Amniotic stem cell (primary cell): ENCODE data around the gene GNS.

Experiments used
- DNase-seq: peaks from one replicate; lab custom pipeline; 2025; lab: John Stamatoyannopoulos, UW

The GNS gene

DNA sequence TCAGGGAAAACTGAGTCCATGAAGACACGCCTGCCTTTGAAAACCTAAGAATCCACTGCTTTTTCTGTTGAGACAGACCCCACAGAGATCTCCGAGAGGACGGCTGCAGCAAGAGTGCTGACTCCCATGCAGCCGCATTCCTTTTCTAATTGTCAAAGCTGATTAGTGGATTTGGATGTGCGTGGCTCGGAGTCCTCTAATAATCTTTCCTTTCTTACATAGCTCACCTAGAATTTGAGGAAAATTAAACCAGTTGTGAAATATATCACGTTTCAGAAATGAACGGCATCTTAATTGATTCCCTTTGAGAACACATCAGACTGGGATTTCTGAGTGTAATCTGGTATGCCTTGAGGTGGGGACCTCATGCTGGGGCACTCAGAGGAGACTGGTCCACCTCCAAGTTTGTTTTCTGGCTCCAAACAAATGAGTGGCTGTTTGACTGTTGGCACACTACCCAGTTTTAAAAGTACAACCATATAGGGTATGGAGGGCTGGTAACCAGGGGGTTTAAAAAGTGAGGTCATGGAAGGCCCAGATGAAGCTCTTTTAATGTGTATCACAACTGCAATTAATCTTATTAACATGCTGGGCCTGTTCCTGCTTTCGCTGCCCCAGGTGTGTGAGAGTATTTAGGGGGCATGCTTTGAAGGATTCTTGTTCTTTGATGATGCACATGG lies 85.6 kb downstream of the GNS start:
- DNase-seq, result no peak

- no peak for DNase-seq
Measured at GRCh38 chr12:64672925-64673409, 86.2 kb downstream of the GNS start.

- DNase-seq, result no peak
Measured at GRCh38 chr12:64671681-64672080, 87.5 kb downstream of the GNS start.

DNA sequence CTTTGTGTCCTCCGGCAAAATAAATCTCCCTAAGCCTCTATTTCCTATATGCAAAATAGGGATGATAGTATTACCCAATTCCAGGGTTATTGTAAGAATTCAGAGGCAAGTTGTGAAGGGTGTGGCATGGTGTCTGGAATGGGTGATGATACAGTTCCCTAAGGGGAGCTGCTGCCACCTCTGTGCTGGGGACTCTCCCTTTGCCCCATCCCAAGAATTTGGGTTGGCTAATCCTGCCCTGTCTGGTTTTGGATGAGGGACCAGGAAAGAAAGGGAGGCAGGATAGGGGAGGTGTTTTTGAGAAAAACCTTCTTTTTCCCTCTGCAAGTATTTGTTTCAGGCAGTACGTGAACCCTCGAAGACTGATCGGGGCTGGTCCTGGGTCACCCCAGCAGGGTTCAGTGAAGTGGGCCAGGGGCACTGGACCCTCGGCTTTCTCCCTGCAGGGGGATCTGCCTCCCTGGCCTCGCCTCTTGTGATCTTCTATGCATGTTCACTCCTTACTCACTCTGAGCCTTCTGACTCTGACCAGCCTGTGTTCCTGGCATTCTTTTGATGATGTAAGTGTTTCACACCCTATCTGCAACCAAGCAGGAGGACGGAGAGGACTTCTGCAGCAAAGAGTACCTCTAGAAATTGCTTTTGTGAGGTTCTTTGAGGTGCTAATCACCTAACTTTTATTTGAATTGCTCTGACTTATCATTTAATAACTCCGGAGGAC lies 88.1 kb downstream of the GNS start:
- DNase-seq, result no peak

DNA sequence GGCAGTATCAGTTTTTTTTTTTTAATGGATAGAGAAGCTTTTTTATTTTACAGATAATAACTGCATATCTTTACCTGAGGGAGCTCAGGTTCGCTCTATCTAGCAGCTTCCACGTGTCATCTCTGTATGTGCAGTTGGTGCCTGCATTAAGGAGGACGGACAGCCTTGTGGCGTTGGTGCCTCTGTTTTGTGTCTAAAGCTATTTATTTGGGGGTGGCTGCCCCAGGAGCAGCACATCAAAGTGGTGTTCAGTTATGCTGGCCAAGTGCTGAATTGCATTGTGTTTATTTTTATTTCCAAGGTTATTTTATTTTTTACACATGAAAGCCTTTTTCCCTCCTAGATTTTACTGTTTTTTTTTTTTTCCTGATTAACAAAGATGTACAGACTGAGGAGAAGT lies 89.2 kb downstream of the GNS start:
- DNase-seq, result no peak

DNA sequence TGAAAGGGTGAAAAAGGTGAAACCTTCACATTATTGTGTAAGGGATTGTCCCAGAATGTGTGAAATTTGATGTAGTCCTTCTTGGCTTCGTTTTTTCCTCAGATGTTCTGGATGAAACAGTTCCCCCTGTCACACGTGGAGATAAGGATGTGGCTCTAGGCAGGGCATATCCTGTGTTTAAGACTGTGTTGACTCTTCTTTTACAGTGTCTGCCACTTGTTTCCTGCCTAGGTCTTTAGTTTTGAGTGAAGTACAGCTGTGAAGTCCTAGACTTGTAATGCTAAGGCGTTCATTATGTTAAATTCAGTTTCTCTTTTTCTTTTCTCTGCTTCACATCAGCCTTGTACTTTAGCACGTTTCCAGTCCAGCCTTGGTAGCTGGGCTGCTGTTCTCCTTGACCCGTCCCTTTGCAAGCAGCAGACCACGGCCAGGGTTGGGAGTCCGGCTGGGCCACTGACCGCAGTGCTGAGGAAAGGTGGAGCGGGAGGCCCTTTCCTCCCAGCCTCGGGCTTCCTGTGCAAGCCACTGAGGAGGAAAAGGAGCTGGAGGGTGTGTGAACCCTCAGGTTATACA lies 89.8 kb downstream of the GNS start:
- no peak for DNase-seq

DNA sequence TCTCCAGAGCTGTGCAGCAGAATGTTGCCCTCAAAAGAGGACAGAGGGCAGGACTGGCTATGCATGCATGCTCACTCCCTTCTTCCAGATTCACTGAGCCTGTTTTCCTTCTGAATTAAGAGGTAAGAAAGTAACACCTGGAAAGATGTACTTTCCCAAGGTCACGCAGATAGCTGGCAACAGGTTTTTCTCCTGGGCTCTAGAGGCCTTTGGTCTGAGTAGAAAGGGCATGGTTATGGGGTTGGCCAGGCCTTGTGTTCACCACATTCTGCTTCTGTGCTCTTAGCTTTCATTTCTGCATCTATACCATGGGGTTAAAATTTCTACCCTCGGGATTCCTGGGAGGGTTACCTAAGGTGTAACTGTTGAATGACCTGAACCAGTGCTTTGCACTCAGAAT lies 91.4 kb downstream of the GNS start:
- no peak for DNase-seq

DNA sequence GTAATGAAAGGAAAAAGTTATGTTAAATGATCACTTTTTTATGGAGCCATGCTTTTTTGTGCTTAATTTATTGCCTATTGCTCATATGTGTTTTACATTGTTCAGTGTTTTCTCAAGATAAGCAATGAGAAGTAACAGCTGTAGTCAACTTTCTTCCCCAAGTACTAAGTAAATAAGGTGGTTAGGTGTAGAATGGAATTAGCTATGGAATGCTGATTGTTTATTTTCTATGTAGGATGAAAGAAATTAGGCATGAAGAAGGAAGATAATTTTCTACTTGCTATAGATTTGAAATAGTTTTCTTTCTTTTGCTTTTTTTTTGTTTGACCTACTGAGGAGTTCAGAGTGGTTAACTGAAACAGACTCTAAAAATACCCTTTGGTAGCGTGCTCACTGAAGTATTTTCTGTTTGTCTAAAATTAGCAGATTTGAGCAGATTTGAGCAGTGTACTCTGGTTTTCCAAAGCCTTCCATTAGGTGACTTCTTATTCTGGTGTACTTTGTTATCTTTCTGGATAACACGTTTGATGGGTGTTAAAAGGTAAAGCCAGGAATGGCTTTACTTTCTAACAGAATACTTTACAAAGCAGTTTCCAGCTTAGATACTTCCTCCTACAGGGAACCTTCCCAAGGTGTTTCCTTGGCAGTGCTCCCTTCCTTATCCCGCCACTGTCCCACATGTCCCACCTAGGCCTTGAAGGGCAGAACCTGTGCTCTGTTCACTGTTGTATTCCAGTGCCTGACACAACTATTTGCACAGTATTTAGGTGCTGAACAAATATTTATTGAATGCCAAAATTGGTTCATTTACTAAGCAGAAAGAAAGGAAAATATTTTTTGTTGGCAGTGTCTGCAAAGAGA lies 92.9 kb downstream of the GNS start:
- DNase-seq, result no peak

DNA sequence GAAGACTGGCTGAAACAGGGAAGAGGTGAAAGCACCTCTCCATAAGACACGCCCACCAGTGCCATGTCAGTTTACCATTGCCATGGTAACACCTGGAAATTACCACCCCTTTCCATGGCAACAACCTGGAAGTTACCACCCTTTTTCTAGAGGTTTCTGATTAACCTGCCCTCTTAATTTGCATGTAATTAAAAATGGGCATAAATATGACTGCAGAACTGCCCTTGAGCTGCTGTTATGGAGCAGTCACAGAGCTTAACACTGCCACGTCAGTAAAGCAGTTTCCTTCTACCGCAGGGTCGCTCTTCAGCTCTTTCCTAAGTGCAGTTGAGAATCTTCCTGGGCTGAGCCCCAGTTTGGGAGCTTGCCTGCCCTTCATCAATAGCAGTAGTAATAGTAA lies 93.7 kb downstream of the GNS start:
- DNase-seq, result no peak
